Activated effector memory CD4-positive, alpha-beta T cell treated with Interleukin-2 at 50 U/mL for 16 hours (primary cell): ENCODE results near the gene FGF18.
"Not testable (repeated sequence)": the region's sequence is repeated elsewhere in the genome, so short reads cannot be mapped to it uniquely, and the experiment has no call there.

ENCODE experiments used
- DNase-seq: peaks from one replicate; pipeline ENCODE4 v3.0.0-alpha.2; 2020

The FGF18 gene

DNA sequence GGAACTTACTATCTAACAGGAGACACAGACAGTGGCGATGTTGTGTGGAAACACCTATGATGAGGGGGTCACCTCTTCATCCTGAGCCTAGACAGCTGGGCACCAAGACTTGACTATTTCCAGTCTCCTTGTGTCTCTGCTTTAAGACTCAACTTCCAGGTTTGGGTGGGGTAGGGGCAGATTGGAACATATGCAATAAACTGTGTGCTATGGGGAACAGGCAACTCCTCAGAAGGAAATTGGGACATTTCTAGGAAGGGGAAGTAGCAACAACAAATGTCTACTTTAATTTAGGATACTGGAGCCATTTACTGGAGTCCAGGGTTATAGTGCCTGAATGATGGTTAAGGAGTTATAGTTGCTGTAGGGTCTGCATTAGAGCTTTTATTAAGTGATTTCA lies 57.3 kb downstream of the FGF18 start:
- no peak for DNase-seq

GRCh38 chr5:171477101-171477500 lies 57.7 kb downstream of the FGF18 start:
- DNase-seq: no peak

DNA sequence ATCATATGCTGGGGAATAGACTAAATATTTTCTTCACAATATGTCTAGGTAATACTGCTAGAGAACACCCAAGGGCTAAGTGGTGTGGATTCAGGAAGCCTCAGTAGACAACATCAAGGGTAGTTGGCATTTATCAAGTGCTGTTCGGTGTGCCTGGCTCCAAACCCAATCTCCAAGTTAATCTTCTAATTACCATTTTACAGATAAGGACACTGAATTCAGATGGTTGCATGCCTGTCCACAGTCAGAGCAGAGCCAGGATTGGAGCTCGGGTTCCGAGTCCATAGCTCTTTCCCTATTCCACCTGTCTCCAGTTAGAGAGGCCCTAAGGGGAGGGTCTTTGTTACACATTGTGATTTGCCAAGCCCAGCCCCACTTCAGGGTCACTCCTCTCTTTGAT lies 58.2 kb downstream of the FGF18 start:
- DNase-seq: no peak

DNA sequence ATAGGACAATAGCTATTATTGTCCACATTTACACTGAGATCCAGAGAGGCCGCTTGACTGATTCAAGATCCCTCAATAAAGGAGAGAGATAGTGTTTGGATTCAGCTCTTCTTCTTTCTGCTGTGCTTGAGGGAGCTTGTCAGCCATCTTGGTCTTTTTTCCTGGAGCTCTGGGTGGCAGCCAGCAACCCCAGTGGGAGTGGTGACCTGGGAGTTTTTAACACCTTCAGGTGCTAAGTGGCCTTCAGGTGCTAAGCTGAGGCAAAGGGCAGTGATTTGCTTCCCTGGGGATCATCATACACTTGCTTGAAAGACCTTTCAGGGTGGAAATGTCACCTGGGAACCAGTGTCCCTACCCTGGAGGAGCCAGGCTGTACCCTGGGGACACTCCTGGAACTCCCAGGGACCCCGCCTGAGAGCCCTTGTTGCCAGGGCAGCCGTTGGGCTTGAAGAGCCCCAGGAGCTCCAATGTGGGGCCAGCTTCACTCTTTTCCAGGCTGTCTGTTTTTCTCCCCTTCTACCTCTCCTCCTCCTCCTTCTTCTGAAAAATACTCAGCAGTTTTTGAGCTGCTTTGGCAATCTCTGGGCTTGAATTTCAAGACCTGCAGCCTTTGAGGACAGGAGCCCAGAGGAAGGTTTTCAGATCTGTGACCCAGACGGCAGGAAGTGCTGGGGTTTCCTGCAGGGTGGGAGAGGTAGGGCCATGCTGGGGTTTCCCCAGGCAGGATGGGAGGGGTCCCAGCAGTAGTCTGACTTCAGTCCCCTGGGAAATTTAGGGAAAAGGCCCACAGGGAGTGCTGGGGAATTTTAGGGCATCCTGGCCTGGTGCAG lies 59.7 kb downstream of the FGF18 start:
- no peak for DNase-seq

DNA sequence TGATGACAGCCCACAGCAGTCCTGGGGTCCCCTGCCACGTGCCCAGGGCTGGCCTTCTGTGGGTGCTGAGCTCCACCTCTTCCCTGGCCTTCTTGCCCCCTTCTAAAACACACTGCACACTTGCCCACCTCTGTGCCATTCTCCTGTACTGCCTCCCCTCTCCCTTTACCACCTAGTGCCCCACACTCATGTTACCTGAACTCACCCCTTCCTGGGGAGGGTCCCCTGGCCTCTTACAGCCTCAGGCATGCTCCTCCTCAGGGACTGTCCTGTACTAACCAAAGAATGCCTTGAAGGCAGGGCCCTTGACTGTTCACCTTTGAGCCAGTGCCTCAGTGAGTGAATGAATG lies 60.3 kb downstream of the FGF18 start:
- DNase-seq: no peak

DNA sequence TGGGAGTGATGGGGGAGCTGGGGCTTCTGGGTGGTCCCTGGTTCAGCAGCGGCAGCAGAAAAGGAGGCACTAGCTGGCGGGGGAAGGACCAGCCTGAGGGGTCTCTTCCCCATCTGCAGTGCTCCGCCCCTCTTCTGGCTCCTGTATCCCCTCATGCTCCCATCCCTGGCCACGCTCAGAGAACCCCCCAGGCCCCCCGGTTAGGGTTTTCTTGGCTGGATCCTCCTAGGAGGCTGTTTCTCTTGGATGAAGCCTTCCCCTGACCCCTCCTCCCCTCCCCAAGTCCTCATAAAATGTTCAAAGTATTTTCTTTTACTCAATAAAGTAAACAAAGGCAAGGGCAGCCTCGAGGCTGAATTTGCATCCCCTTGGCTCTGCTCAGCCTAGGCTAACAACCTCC lies 60.8 kb downstream of the FGF18 start:
- DNase-seq: no peak

DNA sequence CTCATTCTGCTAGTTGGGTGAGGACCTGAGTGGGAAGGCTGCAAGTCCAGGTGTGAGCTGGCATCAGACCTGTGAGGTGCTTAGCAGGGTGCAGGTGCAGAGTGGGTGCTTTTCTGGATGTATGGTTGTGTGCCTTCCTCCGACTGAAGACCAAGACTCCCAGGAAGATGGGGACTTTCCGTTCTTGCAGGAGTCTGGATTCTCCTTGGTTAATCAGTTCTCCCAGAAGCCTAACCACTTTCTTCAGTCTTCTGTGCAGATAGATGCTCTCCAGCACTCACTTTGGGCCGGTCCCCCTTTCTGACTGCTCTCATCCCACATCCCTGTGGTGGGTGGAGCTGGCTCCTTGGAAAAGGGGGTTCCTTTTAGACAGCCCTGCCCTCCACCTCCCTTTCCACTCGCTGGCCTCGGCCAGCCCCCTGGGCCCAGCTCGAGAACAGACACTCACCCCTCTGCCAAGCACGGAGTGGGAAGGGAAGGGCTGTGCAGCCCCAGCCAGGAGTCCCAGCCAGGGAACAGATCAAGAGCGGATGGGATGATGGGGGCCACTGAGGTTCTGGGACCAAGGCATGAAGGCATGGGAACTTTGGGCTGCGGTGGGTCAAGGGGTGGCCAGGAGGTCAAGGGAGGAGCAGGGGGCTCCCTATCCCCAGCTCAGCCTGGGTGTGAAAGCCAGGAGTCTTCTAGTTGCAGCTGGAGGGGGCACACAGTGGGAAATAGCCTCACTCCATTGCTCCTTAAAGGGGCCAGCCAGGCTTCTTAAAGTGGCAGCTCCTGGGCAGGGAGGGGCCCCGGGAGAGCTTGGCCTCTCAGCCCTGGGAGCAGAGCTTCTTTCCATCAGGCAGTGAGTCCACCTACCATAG lies 62.4 kb downstream of the FGF18 start:
- DNase-seq: no peak

DNA sequence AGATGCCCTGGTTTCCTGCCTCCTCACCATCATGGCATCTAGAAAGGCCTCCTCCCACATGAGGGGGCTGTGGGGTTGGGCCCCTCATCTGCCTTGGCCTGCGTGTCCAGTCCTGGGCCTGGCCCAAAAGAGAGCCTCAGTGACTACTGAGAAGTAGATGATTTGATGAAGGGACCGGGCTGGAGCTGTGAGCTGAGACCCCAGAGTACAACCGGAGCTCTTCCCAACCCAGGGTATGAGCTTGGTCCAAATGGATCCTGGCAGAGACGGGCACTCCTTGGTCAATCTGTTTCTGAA lies 62.9 kb downstream of the FGF18 start:
- DNase-seq: no peak

- no peak for DNase-seq
These were observed 64.2 kb downstream of the FGF18 start for GRCh38 chr5:171483551-171484135.

- peak; percentile 18 for DNase-seq
These were observed 65.0 kb downstream of the FGF18 start for GRCh38 chr5:171484460-171484899.

- no peak for DNase-seq
These were observed 66.2 kb downstream of the FGF18 start for GRCh38 chr5:171485668-171486067.

DNA sequence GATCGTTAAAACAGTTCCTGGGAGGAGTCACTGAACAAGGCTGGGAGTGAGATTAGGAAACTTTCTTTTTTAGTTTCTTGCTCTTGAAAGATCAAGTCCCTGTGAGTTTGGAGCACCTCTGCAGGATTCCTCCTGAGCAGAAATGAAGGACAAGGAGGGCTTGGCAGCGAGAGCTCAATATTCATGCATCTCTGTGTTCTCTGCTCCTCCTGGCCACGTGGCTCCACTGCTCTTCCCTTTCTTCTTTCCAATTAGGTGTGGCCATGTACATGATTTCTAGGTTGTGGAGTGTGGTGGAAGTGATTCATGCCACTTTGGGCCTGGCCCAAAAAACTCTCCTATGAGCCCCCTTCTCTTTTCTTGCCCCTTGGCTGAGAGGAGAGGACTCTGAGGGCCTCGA lies 67.2 kb downstream of the FGF18 start:
- DNase-seq: no peak

- DNase-seq: no peak
These were observed 69.4 kb downstream of the FGF18 start for GRCh38 chr5:171488876-171489275.

DNA sequence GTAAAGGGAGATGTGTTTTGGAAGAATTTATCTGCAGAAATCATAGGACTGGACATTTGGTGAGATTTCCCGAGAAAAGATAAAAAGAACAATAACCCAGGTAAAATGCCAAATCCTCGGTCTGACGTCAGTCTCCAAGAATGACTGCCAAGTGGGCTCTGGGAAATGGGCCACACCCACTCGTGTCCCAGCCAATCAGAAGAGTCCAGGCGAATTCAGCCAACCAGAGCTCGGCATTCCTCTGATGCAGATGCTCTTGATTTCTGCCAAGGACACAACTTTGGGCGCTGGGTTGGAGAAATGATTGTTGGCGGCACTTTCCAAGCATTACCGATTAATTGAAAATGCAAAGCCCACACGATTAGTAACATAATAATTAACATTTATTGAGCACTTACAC lies 73.3 kb downstream of the FGF18 start:
- no peak for DNase-seq

- DNase-seq: no peak
These were observed 74.4 kb downstream of the FGF18 start for GRCh38 chr5:171493646-171494393.

- DNase-seq: no peak
These were observed 75.1 kb downstream of the FGF18 start for GRCh38 chr5:171494452-171495121.

GRCh38 chr5:171495122-171495700 lies 75.8 kb downstream of the FGF18 start:
- no peak for DNase-seq

GRCh38 chr5:171496456-171496855 lies 77.0 kb downstream of the FGF18 start:
- DNase-seq: no peak

DNA sequence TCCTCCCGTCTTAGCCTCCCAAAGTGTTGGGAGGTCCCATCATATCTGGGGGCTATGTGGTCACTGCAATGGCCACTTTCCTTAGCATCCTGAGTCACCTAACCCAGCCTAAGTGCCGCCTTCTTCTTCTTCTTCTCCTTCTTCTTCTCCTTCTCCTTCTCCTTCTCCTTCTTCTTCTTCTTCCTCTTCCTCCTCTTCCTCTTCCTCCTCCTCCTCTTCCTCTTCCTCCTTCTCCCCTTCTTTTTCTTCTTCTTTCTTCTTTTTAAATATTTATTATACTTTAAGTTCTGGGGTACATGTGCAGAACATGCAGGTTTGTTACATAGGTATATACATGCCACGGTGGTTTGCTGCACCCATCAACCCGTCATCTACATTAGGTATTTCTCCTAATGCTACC lies 78.0 kb downstream of the FGF18 start:
- not testable (repeated sequence) for DNase-seq

GRCh38 chr5:171498166-171498565 lies 78.7 kb downstream of the FGF18 start:
- no peak for DNase-seq

DNA sequence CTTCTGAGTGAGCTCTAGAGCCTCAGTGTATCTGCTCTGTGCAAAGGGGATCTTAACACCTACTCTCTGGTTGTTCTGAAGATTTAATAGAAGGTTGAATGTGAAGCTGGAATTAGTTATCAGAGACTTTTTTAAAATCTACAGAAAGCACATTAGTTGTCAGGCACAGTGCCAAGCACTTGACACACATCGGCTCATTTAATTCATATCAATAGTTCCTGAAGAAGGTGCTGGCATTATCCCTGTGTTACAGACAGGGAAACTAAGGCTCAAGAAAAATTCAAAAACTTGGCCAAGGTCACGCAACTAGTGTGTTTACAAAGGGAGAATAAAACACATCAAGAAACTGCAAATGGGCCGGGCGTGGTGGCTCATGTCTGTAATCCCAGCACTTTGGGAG lies 80.2 kb downstream of the FGF18 start:
- DNase-seq: no peak

GRCh38 chr5:171505473-171506043 lies 86.1 kb downstream of the FGF18 start:
- no peak for DNase-seq
